GM10266 (cell line): ENCODE results near the gene ENTHD1.

Experiments
- DNase-seq: peaks from one replicate; pipeline ENCODE4 v3.0.0; 2012; ENCODE audit errors: extremely low spot score
- TF ChIP-seq, protein P1 (sequence below): IDR thresholded peaks from 2 replicates; pipeline ENCODE4 v1.5.1; 2012; ENCODE audit warnings: mild to moderate bottlenecking, low read depth; ENCODE audit not compliant: control insufficient read depth, insufficient read depth; ENCODE audit errors: missing control alignments

Gene ENTHD1

GRCh38 chr22:39914584-39914983 lies 21.0 kb upstream of the ENTHD1 start:
- TF ChIP-seq, protein P1, sequence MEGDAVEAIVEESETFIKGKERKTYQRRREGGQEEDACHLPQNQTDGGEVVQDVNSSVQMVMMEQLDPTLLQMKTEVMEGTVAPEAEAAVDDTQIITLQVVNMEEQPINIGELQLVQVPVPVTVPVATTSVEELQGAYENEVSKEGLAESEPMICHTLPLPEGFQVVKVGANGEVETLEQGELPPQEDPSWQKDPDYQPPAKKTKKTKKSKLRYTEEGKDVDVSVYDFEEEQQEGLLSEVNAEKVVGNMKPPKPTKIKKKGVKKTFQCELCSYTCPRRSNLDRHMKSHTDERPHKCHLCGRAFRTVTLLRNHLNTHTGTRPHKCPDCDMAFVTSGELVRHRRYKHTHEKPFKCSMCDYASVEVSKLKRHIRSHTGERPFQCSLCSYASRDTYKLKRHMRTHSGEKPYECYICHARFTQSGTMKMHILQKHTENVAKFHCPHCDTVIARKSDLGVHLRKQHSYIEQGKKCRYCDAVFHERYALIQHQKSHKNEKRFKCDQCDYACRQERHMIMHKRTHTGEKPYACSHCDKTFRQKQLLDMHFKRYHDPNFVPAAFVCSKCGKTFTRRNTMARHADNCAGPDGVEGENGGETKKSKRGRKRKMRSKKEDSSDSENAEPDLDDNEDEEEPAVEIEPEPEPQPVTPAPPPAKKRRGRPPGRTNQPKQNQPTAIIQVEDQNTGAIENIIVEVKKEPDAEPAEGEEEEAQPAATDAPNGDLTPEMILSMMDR, result no peak
- DNase-seq, result no peak

DNA sequence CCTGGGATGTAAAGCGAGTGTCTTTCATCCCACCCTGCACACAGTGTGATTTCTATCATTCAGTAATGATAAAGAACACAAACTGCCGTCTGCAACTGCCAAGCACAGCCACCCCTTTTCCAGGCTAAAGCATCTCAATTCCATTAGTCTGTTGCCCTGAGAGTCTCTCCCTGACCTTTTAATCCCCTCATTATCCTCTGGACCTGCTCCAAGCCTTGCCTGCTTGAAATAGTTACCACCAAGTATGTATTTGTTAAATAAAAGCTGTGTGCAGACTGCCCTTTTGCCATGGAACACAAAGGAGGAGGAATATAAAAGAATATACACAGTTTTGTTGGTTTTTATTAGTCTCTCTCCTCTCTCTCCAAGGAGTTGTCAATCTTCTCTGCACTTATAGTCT lies 20.3 kb upstream of the ENTHD1 start:
- DNase-seq, result no peak
- TF ChIP-seq, protein P1, result no peak

DNA sequence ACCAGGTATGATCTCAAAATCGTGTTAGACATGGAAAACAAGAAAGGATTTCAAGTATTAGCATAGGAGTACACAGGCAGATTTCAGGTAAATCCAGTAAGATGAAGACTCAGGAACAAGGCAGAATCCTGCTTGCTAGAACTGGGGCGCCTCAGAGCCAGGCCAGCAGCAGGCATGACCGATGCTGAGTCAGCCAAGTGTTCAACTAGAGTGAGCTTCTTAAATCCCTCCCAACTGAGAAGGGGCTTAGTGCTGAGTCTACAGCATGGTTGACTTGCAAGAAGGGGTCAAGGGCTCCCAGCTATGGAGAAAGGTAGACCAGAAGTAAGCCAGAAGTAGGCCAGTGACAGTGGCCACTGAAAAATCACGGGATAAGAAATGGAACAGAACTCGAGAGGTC lies 19.8 kb upstream of the ENTHD1 start:
- DNase-seq, result no peak
- TF ChIP-seq, protein P1, result no peak

- TF ChIP-seq, protein P1, result no peak
- no peak for DNase-seq
These were observed 17.5 kb upstream of the ENTHD1 start for GRCh38 chr22:39910876-39911613.

DNA sequence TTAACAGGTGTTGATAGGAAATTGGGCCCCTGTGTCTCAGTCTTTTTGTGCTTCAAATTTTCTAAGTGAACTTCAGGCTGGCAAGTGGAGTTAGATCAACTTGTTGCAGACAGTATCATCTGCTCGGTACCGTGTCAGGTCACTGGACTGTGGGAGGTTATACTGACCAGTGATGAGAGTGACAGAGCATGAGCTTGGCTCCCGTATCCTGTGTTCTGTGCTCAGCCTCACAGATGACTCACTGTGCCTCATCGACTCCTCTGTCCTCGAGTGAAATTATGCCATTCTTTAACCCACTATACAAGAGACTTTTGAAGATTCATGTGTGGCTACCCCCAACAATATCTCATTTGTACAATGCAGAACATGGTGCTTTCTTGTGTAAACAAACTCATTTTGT lies 15.2 kb upstream of the ENTHD1 start:
- no peak for DNase-seq
- TF ChIP-seq, protein P1, result no peak

DNA sequence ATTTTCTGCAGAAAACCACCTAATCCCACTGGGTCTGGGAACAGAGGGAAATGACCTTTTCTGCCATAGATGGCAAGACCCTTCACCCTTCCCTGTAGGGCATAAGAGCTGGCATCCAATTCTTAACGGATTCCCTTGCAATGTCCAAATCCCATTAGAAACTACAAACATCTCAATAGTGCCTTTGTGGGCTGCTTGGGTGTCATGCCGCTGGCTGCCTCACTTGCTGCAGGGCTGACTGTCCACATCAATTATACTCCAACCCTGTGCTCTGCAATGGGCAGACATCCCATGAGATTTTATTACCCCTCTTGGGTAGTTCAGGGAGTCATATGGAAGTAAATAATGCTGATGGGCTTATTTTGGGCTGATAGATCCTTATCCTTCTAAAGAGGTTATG lies 14.6 kb upstream of the ENTHD1 start:
- TF ChIP-seq, protein P1, result no peak
- DNase-seq, result no peak

DNA sequence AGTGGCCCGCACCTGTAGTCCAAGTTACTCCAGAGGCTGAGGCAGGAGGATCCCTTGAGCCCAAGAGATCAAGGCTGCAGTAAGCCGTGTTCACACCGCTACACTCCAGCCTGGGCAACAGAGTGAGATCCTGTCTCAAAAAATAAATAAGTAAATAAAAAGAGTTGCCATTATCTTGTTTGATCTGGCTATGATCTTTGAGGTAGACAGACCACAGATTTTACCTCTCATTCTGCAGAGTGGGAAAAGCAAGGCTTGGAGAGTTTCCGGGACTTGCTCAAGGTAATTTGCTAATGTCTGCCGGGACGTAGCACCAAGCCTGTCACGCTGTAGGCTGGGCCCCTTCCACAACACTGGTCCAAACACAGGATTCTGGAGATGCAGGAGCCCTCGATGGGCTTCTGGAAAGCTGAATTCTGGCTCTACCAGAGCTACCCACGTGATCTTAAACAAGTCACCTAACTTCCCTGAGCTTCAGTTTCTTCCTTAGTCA lies 14.1 kb upstream of the ENTHD1 start:
- TF ChIP-seq, protein P1, result no peak
- DNase-seq, result no peak
